Measurements from ENCODE around the gene PFDN6. TPM values are rescaled to one million over a fixed set of nuclear protein-coding genes. Genes with fewer than 3 reads are reported as not detected.

The PFDN6 gene
- total RNA-seq, 2 experiments from 2014 or later, result 53.3 to 54.7 TPM

GRCh38 chr6:33317669-33318425, 28.4 kb downstream of the PFDN6 start, which contains the start of gene ZBTB22:
Gene ZBTB22 (minus strand): TSS chr6:33317744. CDS start chr6:33316916, 828 bp downstream.
- Mint-ChIP-seq H3K27ac (peak within 1 kb of the TSS; percentile 98), H3K9me3 (no peaks in the 10 kb centered on the region), H3K27me3 (no peaks in the 10 kb centered on the region), H3K4me3 (peak within 1 kb of the TSS; percentile 100), H3K36me3 (peaks cover 53% of the 10 kb centered on the region), H3K4me1 (peaks cover 54% of the 10 kb centered on the region)
- ATAC-seq (ENCODE audit: low read depth) (peak; percentile 69), DNase-seq (peak; percentile 94)
- POLR2A ChIA-PET, result interaction anchor here (0.7 to 4.0 kb wide), 21 partner anchors 9 to 473 kb away, joined by 3 to 67 read pairs (median 5); partner anchors contain the start of genes B3GALT4, CUTA, PFDN6 and RGL2

- Mint-ChIP-seq H3K27ac (peak overlapping the region; percentile 98), H3K4me3 (peak overlapping the region; percentile 100), H3K4me1 (peaks cover 54% of the 10 kb centered on the region), H3K27me3 (no peaks in the 10 kb centered on the region), H3K9me3 (no peaks in the 10 kb centered on the region), H3K36me3 (peaks cover 49% of the 10 kb centered on the region)
- POLR2A ChIA-PET, result interaction anchor here (0.7 to 4.0 kb wide), 15 partner anchors 8 to 350 kb away, joined by 3 to 67 read pairs (median 5); partner anchors contain the start of genes B3GALT4, CUTA, RGL2 and SYNGAP1
- ATAC-seq (ENCODE audit: low read depth) (no peak), DNase-seq (no peak)
Measured at GRCh38 chr6:33318426-33319073, 29.1 kb downstream of the PFDN6 start.

GRCh38 chr6:33319939-33320314, 30.5 kb downstream of the PFDN6 start:
- Mint-ChIP-seq H3K27ac (peak overlapping the region; percentile 67), H3K4me3 (peak overlapping the region; percentile 100), H3K27me3 (no peaks in the 10 kb centered on the region), H3K4me1 (peaks cover 51% of the 10 kb centered on the region), H3K36me3 (peaks cover 45% of the 10 kb centered on the region), H3K9me3 (no peaks in the 10 kb centered on the region)
- POLR2A ChIA-PET, result interaction anchor here (4.0 kb wide), 1 partner anchor 25 kb away, joined by 67 read pairs; no protein-coding TSS in a partner anchor
- DNase-seq (no peak), ATAC-seq (ENCODE audit: low read depth) (no peak)

GRCh38 chr6:33320315-33321181, 31.1 kb downstream of the PFDN6 start:
- no peak for DNase-seq
- H3K27ac Mint-ChIP-seq, result peak overlapping the region; percentile 100
- ATAC-seq (ENCODE audit: low read depth), result no peak
- H3K36me3 Mint-ChIP-seq, result peaks cover 45% of the 10 kb centered on the region
- H3K4me1 Mint-ChIP-seq, result peaks cover 51% of the 10 kb centered on the region
- POLR2A ChIA-PET, result no interaction called here
- H3K27me3 Mint-ChIP-seq, result no peaks in the 10 kb centered on the region
- H3K9me3 Mint-ChIP-seq, result no peaks in the 10 kb centered on the region
- peak overlapping the region; percentile 100 for H3K4me3 Mint-ChIP-seq

GRCh38 chr6:33321227-33321626, 31.8 kb downstream of the PFDN6 start:
- Mint-ChIP-seq H3K4me1 (peaks cover 50% of the 10 kb centered on the region), H3K36me3 (peaks cover 44% of the 10 kb centered on the region), H3K4me3 (peak overlapping the region; percentile 100), H3K27ac (peak overlapping the region; percentile 100), H3K9me3 (no peaks in the 10 kb centered on the region), H3K27me3 (no peaks in the 10 kb centered on the region)
- DNase-seq, result no peak
- POLR2A ChIA-PET, result no interaction called here
- no peak for ATAC-seq (ENCODE audit: low read depth)

- Mint-ChIP-seq H3K4me3 (peak overlapping the region; percentile 100), H3K9me3 (no peaks in the 10 kb centered on the region), H3K27me3 (no peaks in the 10 kb centered on the region), H3K27ac (peak overlapping the region; percentile 100), H3K36me3 (peaks cover 34% of the 10 kb centered on the region), H3K4me1 (peaks cover 35% of the 10 kb centered on the region)
- ATAC-seq (ENCODE audit: low read depth) (no peak), DNase-seq (peak; percentile 53)
- POLR2A ChIA-PET, result interaction anchor here (0.5 to 1.8 kb wide), 3 partner anchors 34 to 228 kb away, joined by 3 to 4 read pairs (median 3); partner anchors contain the start of genes PFDN6 and WDR46
Measured at GRCh38 chr6:33323623-33323948, 34.2 kb downstream of the PFDN6 start.

- Mint-ChIP-seq H3K4me1 (peaks cover 30% of the 10 kb centered on the region), H3K36me3 (peaks cover 30% of the 10 kb centered on the region), H3K9me3 (no peaks in the 10 kb centered on the region), H3K4me3 (peak overlapping the region; percentile 100), H3K27me3 (no peaks in the 10 kb centered on the region), H3K27ac (peak overlapping the region; percentile 100)
- POLR2A ChIA-PET, result interaction anchor here (0.7 to 1.8 kb wide), 2 partner anchors 35 to 75 kb away, joined by 3 to 4 read pairs; partner anchors contain the start of genes PFDN6 and WDR46
- ATAC-seq (ENCODE audit: low read depth) (no peak), DNase-seq (no peak)
Measured at GRCh38 chr6:33324125-33324524, 34.7 kb downstream of the PFDN6 start.

GRCh38 chr6:33329058-33329457, 39.7 kb downstream of the PFDN6 start:
- no peaks in the 10 kb centered on the region for H3K36me3 Mint-ChIP-seq
- no peak overlapping the region for H3K4me3 Mint-ChIP-seq
- H3K9me3 Mint-ChIP-seq, result no peaks in the 10 kb centered on the region
- no peaks in the 10 kb centered on the region for H3K27me3 Mint-ChIP-seq
- POLR2A ChIA-PET, result interaction anchor here (2.1 kb wide), 1 partner anchor 15 kb away, joined by 5 read pairs; no protein-coding TSS in a partner anchor
- H3K27ac Mint-ChIP-seq, result no peak overlapping the region
- H3K4me1 Mint-ChIP-seq, result peaks cover 8% of the 10 kb centered on the region
- DNase-seq (no peak), ATAC-seq (ENCODE audit: low read depth) (no peak)

- Mint-ChIP-seq H3K27ac (no peak overlapping the region), H3K4me1 (peaks cover 8% of the 10 kb centered on the region), H3K9me3 (no peaks in the 10 kb centered on the region), H3K36me3 (no peaks in the 10 kb centered on the region), H3K4me3 (no peak overlapping the region), H3K27me3 (no peaks in the 10 kb centered on the region)
- POLR2A ChIA-PET, result no interaction called here
- no peak for ATAC-seq (ENCODE audit: low read depth)
- no peak for DNase-seq
Measured at GRCh38 chr6:33330736-33331135, 41.3 kb downstream of the PFDN6 start.

- Mint-ChIP-seq H3K9me3 (no peaks in the 10 kb centered on the region), H3K27ac (no peak overlapping the region), H3K27me3 (no peaks in the 10 kb centered on the region), H3K4me1 (peaks cover 7% of the 10 kb centered on the region), H3K36me3 (no peaks in the 10 kb centered on the region), H3K4me3 (no peak overlapping the region)
- POLR2A ChIA-PET, result no interaction called here
- DNase-seq (no peak), ATAC-seq (ENCODE audit: low read depth) (no peak)
Measured at GRCh38 chr6:33333666-33334065, 44.3 kb downstream of the PFDN6 start.

- POLR2A ChIA-PET, result interaction anchor here (0.6 kb wide), 1 partner anchor 10 kb away, joined by 4 read pairs; no protein-coding TSS in a partner anchor
- Mint-ChIP-seq H3K4me1 (peaks cover 7% of the 10 kb centered on the region), H3K4me3 (no peak overlapping the region), H3K27me3 (peaks cover 2% of the 10 kb centered on the region), H3K27ac (no peak overlapping the region), H3K36me3 (no peaks in the 10 kb centered on the region), H3K9me3 (no peaks in the 10 kb centered on the region)
- ATAC-seq (ENCODE audit: low read depth), result no peak
- DNase-seq, result no peak
Measured at GRCh38 chr6:33335916-33336315, 46.5 kb downstream of the PFDN6 start.

- POLR2A ChIA-PET, result interaction anchor here (0.6 kb wide), 1 partner anchor 11 kb away, joined by 4 read pairs; no protein-coding TSS in a partner anchor
- Mint-ChIP-seq H3K27ac (no peak overlapping the region), H3K4me3 (no peak overlapping the region), H3K4me1 (peaks cover 7% of the 10 kb centered on the region), H3K36me3 (no peaks in the 10 kb centered on the region), H3K9me3 (no peaks in the 10 kb centered on the region), H3K27me3 (peaks cover 2% of the 10 kb centered on the region)
- DNase-seq, result no peak
- no peak for ATAC-seq (ENCODE audit: low read depth)
Measured at GRCh38 chr6:33336495-33336894, 47.1 kb downstream of the PFDN6 start.

- no peak for ATAC-seq (ENCODE audit: low read depth)
- Mint-ChIP-seq H3K4me3 (no peak overlapping the region), H3K36me3 (no peaks in the 10 kb centered on the region), H3K9me3 (no peaks in the 10 kb centered on the region), H3K4me1 (peaks cover 12% of the 10 kb centered on the region), H3K27ac (no peak overlapping the region), H3K27me3 (peaks cover 2% of the 10 kb centered on the region)
- no peak for DNase-seq
- POLR2A ChIA-PET, result interaction anchor here (1.5 kb wide), 1 partner anchor 22 kb away, joined by 4 read pairs; the partner anchor contains the start of gene ZBTB22
Measured at GRCh38 chr6:33339193-33339592, 49.8 kb downstream of the PFDN6 start.
